Measurements from ENCODE around the gene GOLPH3.
A peak's percentile ranks its signal among the peaks of the same experiment; 100 is the strongest.
"Not testable (repeated sequence)": the region's sequence is repeated elsewhere in the genome, so short reads cannot be mapped to it uniquely, and the experiment has no call there.

GOLPH3 gene

GRCh38 chr5:32126691-32127090 lies 47.4 kb downstream of the GOLPH3 start:
- H3K36me3 Mint-ChIP-seq (ENCODE audit: low read depth) = peaks cover 69% of the 10 kb centered on the region
- DNase-seq = no peak
- H3K27me3 Mint-ChIP-seq (ENCODE audit: low read depth, poor library complexity) = no peaks in the 10 kb centered on the region
- H3K9me3 Mint-ChIP-seq = no peaks in the 10 kb centered on the region
- no peak overlapping the region for H3K27ac Mint-ChIP-seq
- peaks cover 28% of the 10 kb centered on the region for H3K4me1 Mint-ChIP-seq
- H3K4me3 Mint-ChIP-seq = no peak overlapping the region
- TF ChIP-seq, protein P1, sequence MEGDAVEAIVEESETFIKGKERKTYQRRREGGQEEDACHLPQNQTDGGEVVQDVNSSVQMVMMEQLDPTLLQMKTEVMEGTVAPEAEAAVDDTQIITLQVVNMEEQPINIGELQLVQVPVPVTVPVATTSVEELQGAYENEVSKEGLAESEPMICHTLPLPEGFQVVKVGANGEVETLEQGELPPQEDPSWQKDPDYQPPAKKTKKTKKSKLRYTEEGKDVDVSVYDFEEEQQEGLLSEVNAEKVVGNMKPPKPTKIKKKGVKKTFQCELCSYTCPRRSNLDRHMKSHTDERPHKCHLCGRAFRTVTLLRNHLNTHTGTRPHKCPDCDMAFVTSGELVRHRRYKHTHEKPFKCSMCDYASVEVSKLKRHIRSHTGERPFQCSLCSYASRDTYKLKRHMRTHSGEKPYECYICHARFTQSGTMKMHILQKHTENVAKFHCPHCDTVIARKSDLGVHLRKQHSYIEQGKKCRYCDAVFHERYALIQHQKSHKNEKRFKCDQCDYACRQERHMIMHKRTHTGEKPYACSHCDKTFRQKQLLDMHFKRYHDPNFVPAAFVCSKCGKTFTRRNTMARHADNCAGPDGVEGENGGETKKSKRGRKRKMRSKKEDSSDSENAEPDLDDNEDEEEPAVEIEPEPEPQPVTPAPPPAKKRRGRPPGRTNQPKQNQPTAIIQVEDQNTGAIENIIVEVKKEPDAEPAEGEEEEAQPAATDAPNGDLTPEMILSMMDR (IDR thresholded peaks at IDR 0.05) = no peak

DNA sequence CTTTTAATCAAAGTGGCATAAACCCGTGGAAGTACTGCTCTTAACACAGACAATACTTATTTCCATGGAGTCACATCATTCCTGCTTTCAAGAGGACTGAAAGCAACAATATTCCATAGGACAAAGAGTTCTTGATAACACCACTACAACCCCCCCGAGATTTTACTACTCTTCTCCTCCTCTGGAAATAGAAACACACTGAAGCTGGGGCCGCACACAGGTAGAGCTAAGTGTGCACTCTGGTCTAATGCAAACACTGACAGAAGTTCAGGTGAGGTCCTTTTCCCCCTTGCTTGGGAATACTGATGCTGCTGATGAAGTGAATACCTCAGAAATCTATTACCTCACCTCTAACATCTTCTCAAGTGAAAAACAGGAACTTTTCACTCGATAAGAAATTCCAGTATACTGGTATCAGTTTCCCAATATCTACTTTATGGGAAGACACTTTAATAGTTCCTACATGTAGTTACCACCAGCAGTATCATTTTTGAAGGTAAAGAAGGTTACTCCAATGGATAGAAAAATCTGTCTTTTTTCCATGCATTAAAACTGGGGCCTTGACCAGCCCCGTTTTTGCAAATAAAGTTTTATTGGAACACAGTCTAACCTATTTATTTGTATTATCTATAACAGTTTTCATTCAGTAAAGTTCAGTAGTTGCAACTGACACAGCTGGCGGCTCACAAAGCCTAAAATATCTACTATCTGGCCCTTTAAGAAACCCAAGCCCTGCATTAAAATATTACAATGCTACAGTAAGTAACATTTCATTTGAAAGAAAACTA lies 50.0 kb downstream of the GOLPH3 start:
- Mint-ChIP-seq H3K27ac (no peak overlapping the region), H3K27me3 (ENCODE audit: low read depth, poor library complexity) (no peaks in the 10 kb centered on the region)

GRCh38 chr5:32123058-32123805 lies 50.9 kb downstream of the GOLPH3 start:
- TF ChIP-seq, protein P1 (IDR thresholded peaks at IDR 0.05) = no peak
- Mint-ChIP-seq H3K9me3 (no peaks in the 10 kb centered on the region), H3K27me3 (ENCODE audit: low read depth, poor library complexity) (no peaks in the 10 kb centered on the region), H3K36me3 (ENCODE audit: low read depth) (peaks cover 55% of the 10 kb centered on the region), H3K27ac (no peak overlapping the region), H3K4me3 (no peak overlapping the region), H3K4me1 (no peaks in the 10 kb centered on the region)
- DNase-seq = no peak

More for the DNA sequence above, 50.0 kb downstream of the GOLPH3 start:
- Mint-ChIP-seq H3K9me3 (no peaks in the 10 kb centered on the region), H3K4me1 (peaks cover 7% of the 10 kb centered on the region), H3K4me3 (no peak overlapping the region), H3K36me3 (ENCODE audit: low read depth) (peaks cover 61% of the 10 kb centered on the region)
- no peak for DNase-seq
- TF ChIP-seq, protein P1 (IDR thresholded peaks at IDR 0.05) = no peak

DNA sequence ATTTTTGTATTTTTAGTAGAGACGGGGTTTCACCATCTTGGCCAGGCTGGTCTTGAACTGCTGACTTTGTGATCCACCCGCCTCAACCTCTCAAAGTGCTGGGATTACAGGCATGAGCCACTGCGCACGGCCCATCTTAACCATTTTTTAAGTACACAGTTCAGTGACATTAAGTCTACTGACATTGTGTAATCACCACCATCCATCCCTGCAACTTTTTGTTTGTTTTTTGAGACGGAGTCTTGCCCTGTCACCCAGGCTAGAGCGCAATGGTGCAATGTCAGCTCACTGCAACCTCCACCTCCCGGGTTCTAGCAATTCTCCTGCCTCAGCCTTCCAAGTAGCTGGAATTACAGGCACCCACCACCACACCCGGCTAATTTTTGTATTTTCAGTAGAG lies 55.2 kb downstream of the GOLPH3 start:
- H3K9me3 Mint-ChIP-seq; H3K27me3 Mint-ChIP-seq (ENCODE audit: low read depth, poor library complexity); H3K27ac Mint-ChIP-seq; H3K4me3 Mint-ChIP-seq; H3K4me1 Mint-ChIP-seq; DNase-seq: not testable (repeated sequence)
- peaks cover 59% of the 10 kb centered on the region for H3K36me3 Mint-ChIP-seq (ENCODE audit: low read depth)

GRCh38 chr5:32116574-32117313 lies 57.4 kb downstream of the GOLPH3 start:
- DNase-seq = no peak
- Mint-ChIP-seq H3K27ac (no peak overlapping the region), H3K9me3 (no peaks in the 10 kb centered on the region), H3K4me1 (no peaks in the 10 kb centered on the region), H3K4me3 (no peak overlapping the region), H3K27me3 (ENCODE audit: low read depth, poor library complexity) (no peaks in the 10 kb centered on the region), H3K36me3 (ENCODE audit: low read depth) (peaks cover 64% of the 10 kb centered on the region)
- TF ChIP-seq, protein P1 (IDR thresholded peaks at IDR 0.05) = no peak

GRCh38 chr5:32115985-32116384 lies 58.1 kb downstream of the GOLPH3 start:
- Mint-ChIP-seq H3K27ac (peak overlapping the region; percentile 4), H3K9me3 (no peaks in the 10 kb centered on the region), H3K27me3 (ENCODE audit: low read depth, poor library complexity) (no peaks in the 10 kb centered on the region), H3K4me3 (no peak overlapping the region), H3K4me1 (no peaks in the 10 kb centered on the region), H3K36me3 (ENCODE audit: low read depth) (peaks cover 61% of the 10 kb centered on the region)
- TF ChIP-seq, protein P1 (IDR thresholded peaks at IDR 0.05) = no peak
- no peak for DNase-seq
